ENCODE measurements around the gene GALNT10. TPM values are rescaled to one million over a fixed set of nuclear protein-coding genes. Genes with fewer than 3 reads are reported as not detected.
A peak's percentile ranks its signal among the peaks of the same experiment; 100 is the strongest.

Gene GALNT10
- total and polyA plus RNA-seq, 12 donors, result 3.1 to 19.0 (median 11.7) TPM

- no peak for ATAC-seq
- DNase-seq, result no peak
- no peaks in the 10 kb centered on the region for H3K4me1 ChIP-seq
- H3K4me3 ChIP-seq, result no peak overlapping the region
- WGBS, 2 donors, result 88 to 89% methylated on average over 6 of the region's 6 CpGs
- peaks cover 0 to 92% (median 4%) of the 10 kb centered on the region in 9 donors for H3K36me3 ChIP-seq
- H3K27ac ChIP-seq, result no peak overlapping the region
- H3K9me3 ChIP-seq, result no peaks in the 10 kb centered on the region
- intact Hi-C loops (cut with DNase I), result loop anchor here in 1 of 10 donors (10.0 kb wide), 1 partner anchor 440 kb away; no protein-coding TSS in a partner anchor
- TF ChIP-seq, protein P1, sequence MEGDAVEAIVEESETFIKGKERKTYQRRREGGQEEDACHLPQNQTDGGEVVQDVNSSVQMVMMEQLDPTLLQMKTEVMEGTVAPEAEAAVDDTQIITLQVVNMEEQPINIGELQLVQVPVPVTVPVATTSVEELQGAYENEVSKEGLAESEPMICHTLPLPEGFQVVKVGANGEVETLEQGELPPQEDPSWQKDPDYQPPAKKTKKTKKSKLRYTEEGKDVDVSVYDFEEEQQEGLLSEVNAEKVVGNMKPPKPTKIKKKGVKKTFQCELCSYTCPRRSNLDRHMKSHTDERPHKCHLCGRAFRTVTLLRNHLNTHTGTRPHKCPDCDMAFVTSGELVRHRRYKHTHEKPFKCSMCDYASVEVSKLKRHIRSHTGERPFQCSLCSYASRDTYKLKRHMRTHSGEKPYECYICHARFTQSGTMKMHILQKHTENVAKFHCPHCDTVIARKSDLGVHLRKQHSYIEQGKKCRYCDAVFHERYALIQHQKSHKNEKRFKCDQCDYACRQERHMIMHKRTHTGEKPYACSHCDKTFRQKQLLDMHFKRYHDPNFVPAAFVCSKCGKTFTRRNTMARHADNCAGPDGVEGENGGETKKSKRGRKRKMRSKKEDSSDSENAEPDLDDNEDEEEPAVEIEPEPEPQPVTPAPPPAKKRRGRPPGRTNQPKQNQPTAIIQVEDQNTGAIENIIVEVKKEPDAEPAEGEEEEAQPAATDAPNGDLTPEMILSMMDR (IDR thresholded peaks at IDR 0.05), result no peak
- H3K27me3 ChIP-seq, result no peaks in the 10 kb centered on the region
Observed at GRCh38 chr5:154415114-154415513, 224.6 kb downstream of the GALNT10 start.

DNA sequence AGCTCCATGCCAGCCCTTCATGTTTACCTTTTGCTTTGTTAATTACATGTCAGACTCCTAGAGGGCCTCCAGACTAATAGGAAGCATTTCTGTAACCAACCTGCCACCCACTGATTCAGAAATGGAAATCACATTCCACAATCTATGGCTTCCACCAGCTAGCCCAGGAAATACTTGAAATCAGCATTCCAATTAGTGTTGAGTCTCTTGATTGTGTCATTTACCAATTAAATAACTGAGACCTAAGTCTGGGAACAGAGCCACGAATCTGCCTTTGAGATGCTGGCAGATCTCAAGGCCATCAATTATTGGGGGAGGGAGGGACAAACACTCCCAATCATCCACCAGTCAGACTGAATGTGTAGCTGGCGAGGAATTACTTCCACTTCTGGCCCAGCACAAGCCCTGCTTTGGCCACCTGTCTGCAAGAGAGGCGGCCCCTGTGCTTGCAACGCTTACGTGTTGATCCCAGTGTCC is 227.8 kb downstream of the GALNT10 start:
- H3K36me3 ChIP-seq, result peaks cover 0 to 69% (median 4%) of the 10 kb centered on the region in 9 donors
- intact Hi-C loops (cut with DNase I), result loop anchor here in 1 of 10 donors (10.0 kb wide), 1 partner anchor 444 kb away; no protein-coding TSS in a partner anchor
- H3K9me3 ChIP-seq, result peaks cover 0 to 10% (median 0%) of the 10 kb centered on the region in 11 donors
- WGBS, 2 donors, result 92 to 93% methylated on average over 5 of the region's 5 CpGs
- no peak overlapping the region for H3K4me3 ChIP-seq
- H3K27me3 ChIP-seq, result no peaks in the 10 kb centered on the region
- no peaks in the 10 kb centered on the region for H3K4me1 ChIP-seq
- H3K27ac ChIP-seq, result no peak overlapping the region
- TF ChIP-seq, protein P1 (IDR thresholded peaks at IDR 0.05), result no peak
- ATAC-seq (no peak), DNase-seq (no peak)

- no peak for DNase-seq
- WGBS, 2 donors, result 89 to 90% methylated on average over 7 of the region's 7 CpGs
- H3K4me3 ChIP-seq, result no peak overlapping the region
- peak in 1 of 8 donors; percentile 22 for ATAC-seq
- H3K27me3 ChIP-seq, result no peaks in the 10 kb centered on the region
- intact Hi-C loops (cut with DNase I), result loop anchor here in 1 of 10 donors (10.0 kb wide), 1 partner anchor 444 kb away; no protein-coding TSS in a partner anchor
- peaks cover 0 to 61% (median 4%) of the 10 kb centered on the region in 9 donors for H3K36me3 ChIP-seq
- H3K4me1 ChIP-seq, result no peaks in the 10 kb centered on the region
- TF ChIP-seq, protein P1 (IDR thresholded peaks at IDR 0.05), result no peak
- H3K27ac ChIP-seq, result no peak overlapping the region
- peaks cover 0 to 13% (median 0%) of the 10 kb centered on the region in 11 donors for H3K9me3 ChIP-seq
Observed at GRCh38 chr5:154419236-154419635, 228.7 kb downstream of the GALNT10 start.

- WGBS, 2 donors, result 50 to 58% methylated on average over 1 of the region's 1 CpG
- ATAC-seq, result peak in 1 of 8 donors; percentile 33
- TF ChIP-seq, protein P1 (IDR thresholded peaks at IDR 0.05), result peak in 7 of 9 donors; percentile 31 to 50 (median 45)
- DNase-seq, result no peak
- Histone ChIP-seq H3K9me3 (peaks cover 0 to 13% (median 0%) of the 10 kb centered on the region in 11 donors), H3K27ac (no peak overlapping the region), H3K36me3 (peaks cover 0 to 39% (median 4%) of the 10 kb centered on the region in 9 donors), H3K4me3 (no peak overlapping the region), H3K27me3 (no peaks in the 10 kb centered on the region), H3K4me1 (no peaks in the 10 kb centered on the region)
- intact Hi-C loops (cut with DNase I), result no loop called here
Observed at GRCh38 chr5:154421868-154422267, 231.3 kb downstream of the GALNT10 start.

Data from heart right ventricle (tissue), 16 donors.